Dedifferentiated amniotic fluid mesenchymal stem cell (primary cell): Measurements from ENCODE around the gene PRAMEF25.
"Not testable (repeated sequence)": the region's sequence is repeated elsewhere in the genome, so short reads cannot be mapped to it uniquely, and the experiment has no call there.

Source experiments
- DNase-seq: peaks from one replicate; pipeline ENCODE4 v3.0.0-alpha.2; 2016; ENCODE audit errors: extremely low spot score

The PRAMEF25 gene

GRCh38 chr1:13070474-13070873 is at the start of gene PRAMEF25:
TSS of gene PRAMEF25 (plus strand) at chr1:13070774. CDS start at chr1:13073694, 2,920 bp downstream.
- DNase-seq: not testable (repeated sequence)

GRCh38 chr1:13056475-13056874 is 14.1 kb upstream of the PRAMEF25 start, which contains the start of gene PRAMEF27:
TSS of gene PRAMEF27 (minus strand) at chr1:13056575. CDS start at chr1:13053659, 2,916 bp downstream.
- not testable (repeated sequence) for DNase-seq

- not testable (repeated sequence) for DNase-seq
These were observed 46.2 kb downstream of the PRAMEF25 start, which contains the start of gene HNRNPCL2 for GRCh38 chr1:13116754-13117153. TSS of gene HNRNPCL2 (minus strand) at chr1:13116854. CDS start at chr1:13116400, 454 bp downstream.
